Smooth muscle cell (in vitro differentiated cells): ENCODE data around the gene CCL24. TPM values are rescaled to one million over a fixed set of nuclear protein-coding genes. Genes with fewer than 3 reads are reported as not detected.
"Not testable (repeated sequence)": the region's sequence is repeated elsewhere in the genome, so short reads cannot be mapped to it uniquely, and the experiment has no call there.

Source experiments
- DNase-seq: peaks from one replicate; lab custom pipeline; 2025; ENCODE audit not compliant: unreplicated experiment; lab: John Stamatoyannopoulos, UW
- H2AFZ ChIP-seq: fragments of 200-600 bp; sonication (generic); 2 replicates; pipeline ENCODE4 v1.6.0; 2016; ENCODE audit warnings: antibody characterized with exemption, low read depth, mild to moderate bottlenecking
- H3F3A ChIP-seq: fragments of 200-600 bp; sonication (generic); 2 replicates; pipeline ENCODE4 v1.6.0; 2017; ENCODE audit warnings: antibody characterized with exemption, low read depth
- H3K27ac ChIP-seq: fragments of 200-600 bp; sonication (generic); 2 replicates; pipeline ENCODE4 v1.5.1; 2016; ENCODE audit warnings: low read depth, mild to moderate bottlenecking
- H3K27me3 ChIP-seq: fragments of 200-600 bp; sonication (generic); 2 replicates; pipeline ENCODE4 v1.6.1; 2016; ENCODE audit warnings: low read depth, mild to moderate bottlenecking
- H3K36me3 ChIP-seq: fragments of 200-600 bp; sonication (generic); 2 replicates; pipeline ENCODE4 v1.5.1; 2016; ENCODE audit warnings: low read depth
- H3K4me1 ChIP-seq: fragments of 200-600 bp; sonication (generic); 2 replicates; pipeline ENCODE4 v1.5.1; 2016; ENCODE audit warnings: low read depth
- H3K4me2 ChIP-seq: fragments of 200-600 bp; sonication (generic); 2 replicates; pipeline ENCODE4 v1.6.0; 2016; ENCODE audit warnings: mild to moderate bottlenecking
- H3K4me3 ChIP-seq: fragments of 200-600 bp; sonication (generic); 2 replicates; pipeline ENCODE4 v1.5.1; 2016; ENCODE audit warnings: mild to moderate bottlenecking
- H3K79me2 ChIP-seq: fragments of 200-600 bp; sonication (generic); 2 replicates; pipeline ENCODE4 v1.6.0; 2016; ENCODE audit warnings: low read depth, mild to moderate bottlenecking
- H3K9ac ChIP-seq: fragments of 200-600 bp; sonication (generic); 2 replicates; pipeline ENCODE4 v1.6.0; 2016; ENCODE audit warnings: low read depth
- H3K9me3 ChIP-seq: fragments of 200-600 bp; sonication (generic); replicated peaks from 2 replicates; pipeline ENCODE4 v1.5.1; 2016; ENCODE audit warnings: low read depth
- H4K20me1 ChIP-seq: fragments of 200-600 bp; sonication (generic); 2 replicates; pipeline ENCODE4 v1.6.0; 2016; ENCODE audit warnings: low read depth
- WGBS: methylation state at CpG from one replicate; pipeline ENCODE4 v1.1.7; 2016; ENCODE audit warnings: low lambda C conversion rate; 5-methylcytosine and 5-hydroxymethylcytosine counted together
- polyA plus RNA-seq: library from polyadenylated mRNA; unstranded; fragments of >200 nt; fragmentation: Nextera tagmentation; extraction: Ambion mirVana; gene quantifications from 2 replicates; pipeline ENCODE4 v1.2.1, GENCODE V29; 2016
- total RNA-seq: library from RNA; depleted of rRNA; stranded (reverse); fragments of >200 nt; gene quantifications from 2 replicates; pipeline ENCODE4 v1.2.3, GENCODE V29; 2014
- TF ChIP-seq, protein P1 (sequence below): fragments of 200-600 bp; sonication (generic); IDR thresholded peaks from 2 replicates; pipeline ENCODE4 v1.5.1; 2017; ENCODE audit warnings: borderline replicate concordance, mild to moderate bottlenecking, antibody characterized with exemption; ENCODE audit not compliant: insufficient read depth, poor library complexity, severe bottlenecking

Gene CCL24
- total and polyA plus RNA-seq, 2 experiments from 2014 or later = not detected

DNA sequence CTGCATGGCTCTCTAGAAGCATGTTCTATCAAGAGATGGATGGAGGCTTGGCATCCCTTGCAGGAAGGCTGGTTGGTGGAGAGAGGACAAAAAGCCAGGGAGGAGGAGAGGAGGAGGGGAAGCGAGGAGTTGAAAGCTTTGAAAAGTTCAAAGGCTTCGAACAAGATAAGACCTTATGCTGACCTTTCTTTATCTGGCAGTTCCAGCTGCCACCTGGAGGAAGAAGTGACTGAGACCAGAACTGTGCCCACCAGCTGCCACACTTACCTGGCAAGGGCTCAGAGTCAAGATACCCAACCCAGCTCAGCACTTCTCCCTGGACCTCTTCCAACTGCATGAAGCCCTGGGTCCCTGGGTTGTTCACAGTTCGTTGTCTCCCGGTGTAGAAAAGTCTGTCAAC, 14.8 kb downstream of the CCL24 start:
- Histone ChIP-seq H4K20me1 (no peaks in the 10 kb centered on the region), H2AFZ (no peak overlapping the region), H3K9ac (no peak overlapping the region), H3K27me3 (no peaks in the 10 kb centered on the region), H3F3A (no peaks in the 10 kb centered on the region), H3K36me3 (no peaks in the 10 kb centered on the region), H3K9me3 (no peaks in the 10 kb centered on the region), H3K4me3 (no peak overlapping the region), H3K4me2 (no peak overlapping the region), H3K27ac (no peak overlapping the region), H3K4me1 (no peaks in the 10 kb centered on the region), H3K79me2 (no peaks in the 10 kb centered on the region)
- WGBS = 94% methylated on average over 4 of the region's 4 CpGs
- TF ChIP-seq, protein P1, sequence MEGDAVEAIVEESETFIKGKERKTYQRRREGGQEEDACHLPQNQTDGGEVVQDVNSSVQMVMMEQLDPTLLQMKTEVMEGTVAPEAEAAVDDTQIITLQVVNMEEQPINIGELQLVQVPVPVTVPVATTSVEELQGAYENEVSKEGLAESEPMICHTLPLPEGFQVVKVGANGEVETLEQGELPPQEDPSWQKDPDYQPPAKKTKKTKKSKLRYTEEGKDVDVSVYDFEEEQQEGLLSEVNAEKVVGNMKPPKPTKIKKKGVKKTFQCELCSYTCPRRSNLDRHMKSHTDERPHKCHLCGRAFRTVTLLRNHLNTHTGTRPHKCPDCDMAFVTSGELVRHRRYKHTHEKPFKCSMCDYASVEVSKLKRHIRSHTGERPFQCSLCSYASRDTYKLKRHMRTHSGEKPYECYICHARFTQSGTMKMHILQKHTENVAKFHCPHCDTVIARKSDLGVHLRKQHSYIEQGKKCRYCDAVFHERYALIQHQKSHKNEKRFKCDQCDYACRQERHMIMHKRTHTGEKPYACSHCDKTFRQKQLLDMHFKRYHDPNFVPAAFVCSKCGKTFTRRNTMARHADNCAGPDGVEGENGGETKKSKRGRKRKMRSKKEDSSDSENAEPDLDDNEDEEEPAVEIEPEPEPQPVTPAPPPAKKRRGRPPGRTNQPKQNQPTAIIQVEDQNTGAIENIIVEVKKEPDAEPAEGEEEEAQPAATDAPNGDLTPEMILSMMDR = no peak
- no peak for DNase-seq

DNA sequence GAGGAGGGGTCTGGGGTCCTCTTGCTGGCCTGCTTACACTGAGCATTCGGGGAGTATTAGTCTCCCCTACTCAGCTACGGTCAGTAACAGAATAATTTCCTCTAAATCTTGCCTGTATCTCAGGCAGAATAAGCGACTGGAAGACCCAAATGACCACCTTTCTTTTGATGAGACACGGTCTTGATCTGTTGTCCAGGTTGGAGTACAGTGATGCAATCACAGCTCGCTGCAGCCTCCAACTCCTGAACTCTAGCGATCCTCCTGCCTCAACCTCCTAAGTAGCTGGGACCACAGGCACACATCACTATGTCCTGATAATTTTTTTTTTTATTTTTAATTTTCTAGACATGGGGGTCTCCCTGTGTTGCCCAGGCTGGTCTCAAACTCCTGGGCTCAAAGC, 17.2 kb downstream of the CCL24 start:
- TF ChIP-seq, protein P1 = no peak
- H2AFZ ChIP-seq = no peak overlapping the region
- over 99% methylated on average over 6 of the region's 6 CpGs for WGBS

GRCh38 chr7:75795831-75796285, 17.7 kb downstream of the CCL24 start:
- no peaks in the 10 kb centered on the region for H3K9me3 ChIP-seq
- H3K9ac ChIP-seq = no peak overlapping the region
- no peak for DNase-seq
- H2AFZ ChIP-seq = no peak overlapping the region
- H3F3A ChIP-seq = peaks cover 7% of the 10 kb centered on the region
- no peak overlapping the region for H3K4me3 ChIP-seq
- no peaks in the 10 kb centered on the region for H3K36me3 ChIP-seq
- H3K27ac ChIP-seq = no peak overlapping the region
- peak overlapping the region; percentile 54 for H3K4me2 ChIP-seq
- H3K27me3 ChIP-seq = no peaks in the 10 kb centered on the region
- TF ChIP-seq, protein P1 = no peak
- no peaks in the 10 kb centered on the region for H4K20me1 ChIP-seq
- 35% methylated on average over 9 of the region's 9 CpGs for WGBS
- no peaks in the 10 kb centered on the region for H3K79me2 ChIP-seq
- no peaks in the 10 kb centered on the region for H3K4me1 ChIP-seq

More for the DNA sequence above, 17.2 kb downstream of the CCL24 start:
- H3K79me2 ChIP-seq = no peaks in the 10 kb centered on the region
- no peaks in the 10 kb centered on the region for H3K9me3 ChIP-seq
- no peaks in the 10 kb centered on the region for H3K4me1 ChIP-seq
- no peaks in the 10 kb centered on the region for H3K27me3 ChIP-seq
- H3K4me2 ChIP-seq = no peak overlapping the region
- H3F3A ChIP-seq = peaks cover 7% of the 10 kb centered on the region
- H3K4me3 ChIP-seq = no peak overlapping the region
- no peaks in the 10 kb centered on the region for H4K20me1 ChIP-seq
- no peaks in the 10 kb centered on the region for H3K36me3 ChIP-seq
- H3K27ac ChIP-seq = no peak overlapping the region
- DNase-seq = no peak
- no peak overlapping the region for H3K9ac ChIP-seq

DNA sequence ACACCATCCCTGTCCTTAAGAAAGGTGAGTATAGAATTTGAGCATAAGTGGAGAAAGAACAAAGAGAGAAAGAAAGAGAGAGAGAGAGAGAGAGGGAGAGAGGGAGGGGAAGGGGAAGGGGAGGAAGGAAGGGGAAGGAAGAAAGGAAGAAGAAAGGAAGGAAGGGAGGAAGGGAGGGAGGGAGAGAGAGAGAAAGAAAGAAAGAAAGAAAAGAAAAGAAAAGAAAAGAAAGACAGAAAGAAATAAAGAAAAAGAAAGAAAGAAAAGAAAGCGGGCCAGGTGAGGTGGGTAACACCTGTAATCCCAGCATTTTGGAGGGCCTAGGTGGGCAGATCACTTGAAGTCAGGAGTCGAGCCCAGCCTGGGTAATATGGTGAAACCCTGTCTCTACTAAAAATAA, 19.9 kb downstream of the CCL24 start:
- no peak overlapping the region for H3K27ac ChIP-seq
- H3K79me2 ChIP-seq = no peaks in the 10 kb centered on the region
- DNase-seq = no peak
- no peak overlapping the region for H3K9ac ChIP-seq
- no peaks in the 10 kb centered on the region for H3K27me3 ChIP-seq
- H3K36me3 ChIP-seq = no peaks in the 10 kb centered on the region
- no peaks in the 10 kb centered on the region for H3K4me1 ChIP-seq
- H4K20me1 ChIP-seq = no peaks in the 10 kb centered on the region
- TF ChIP-seq, protein P1 = no peak
- H3F3A ChIP-seq = peaks cover 7% of the 10 kb centered on the region
- no peak overlapping the region for H2AFZ ChIP-seq
- H3K4me2 ChIP-seq = no peak overlapping the region
- WGBS = 95% methylated on average over 2 of the region's 2 CpGs
- no peak overlapping the region for H3K4me3 ChIP-seq
- no peaks in the 10 kb centered on the region for H3K9me3 ChIP-seq

DNA sequence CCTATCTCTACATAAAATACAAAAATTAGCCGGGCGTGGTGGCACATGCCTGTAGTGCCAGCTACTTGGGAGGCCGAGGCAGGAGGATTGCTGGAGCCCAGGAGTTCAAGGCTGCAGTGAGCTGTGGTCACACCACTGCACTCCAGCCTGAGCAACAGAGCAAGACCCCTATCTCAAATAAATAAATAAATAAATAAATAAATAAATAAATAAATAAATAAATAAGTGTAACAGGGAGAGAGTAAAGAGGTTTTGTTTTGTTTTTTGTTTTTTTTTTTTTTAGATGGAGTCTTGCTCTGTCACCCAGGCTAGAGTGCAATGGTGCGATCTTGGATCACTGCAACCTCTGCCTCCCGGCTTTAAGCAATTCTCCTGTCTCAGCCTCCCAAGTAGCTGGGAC, 21.0 kb downstream of the CCL24 start:
- H4K20me1 ChIP-seq, H3K79me2 ChIP-seq, H3K9me3 ChIP-seq, H3F3A ChIP-seq, H3K9ac ChIP-seq, H3K27me3 ChIP-seq, H2AFZ ChIP-seq, H3K4me2 ChIP-seq, H3K4me1 ChIP-seq, H3K4me3 ChIP-seq, H3K36me3 ChIP-seq, DNase-seq: not testable (repeated sequence)
- 97% methylated on average over 5 of the region's 5 CpGs for WGBS
- H3K27ac ChIP-seq = peak overlapping the region; percentile 81
